ENCODE measurements around the gene PIEZO1. TPM values are rescaled to one million over a fixed set of nuclear protein-coding genes. Genes with fewer than 3 reads are reported as not detected.
A peak's percentile ranks its signal among the peaks of the same experiment; 100 is the strongest.

Gene PIEZO1
- total RNA-seq, 1 experiment from 2014 or later: 224 TPM

DNA sequence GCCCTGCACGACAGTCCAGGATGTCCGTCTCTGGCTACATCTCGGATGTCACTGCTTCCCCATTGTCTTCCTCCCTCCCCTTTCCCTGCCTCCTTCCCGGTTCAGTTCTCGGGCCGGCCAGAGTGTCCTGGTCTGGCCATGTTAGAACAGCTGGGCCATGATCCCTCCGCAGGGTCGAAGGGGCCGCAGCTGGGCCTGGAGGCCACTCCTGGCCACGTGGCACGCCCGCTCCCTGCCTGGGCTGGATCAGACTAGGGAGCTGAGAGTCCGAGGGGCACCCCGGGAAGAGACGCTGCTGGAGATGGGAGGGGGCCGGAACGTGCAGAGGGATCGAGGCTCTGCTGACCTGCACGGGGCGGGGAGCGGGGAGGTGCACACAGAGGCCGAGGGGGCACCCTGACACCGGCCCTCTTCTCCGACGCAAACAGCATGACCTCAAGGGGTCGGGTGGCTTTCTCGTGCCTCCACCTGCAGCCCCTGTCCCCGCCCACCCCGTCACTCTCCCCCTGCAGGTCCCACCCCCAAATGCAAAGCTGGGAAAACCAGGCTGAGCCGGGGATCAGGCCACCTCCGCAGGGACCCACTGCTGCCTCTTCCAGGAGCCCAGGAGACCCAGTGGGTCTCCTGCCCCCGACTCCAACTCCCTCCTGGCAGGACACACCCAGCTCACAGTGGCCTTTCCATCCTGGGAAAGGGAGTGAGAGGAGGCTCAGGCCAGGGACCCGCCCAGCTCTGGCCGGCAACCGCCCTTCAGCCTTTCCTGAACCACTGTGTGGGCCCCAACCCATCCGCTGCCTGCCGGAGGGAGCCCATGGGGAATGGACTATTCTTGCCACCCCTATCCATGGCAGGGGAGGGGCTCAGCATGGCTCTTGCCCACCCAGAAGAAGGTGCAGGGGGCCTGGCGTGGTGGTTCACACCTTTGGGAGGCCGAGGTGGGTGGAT is 40.2 kb downstream of the PIEZO1 start:
- H3K9me2 ChIP-seq (ENCODE audit: insufficient read depth): no peaks in the 10 kb centered on the region
- ChIA-PET POLR2A (no interaction called here), CTCF (interaction anchor here (0.7 to 1.3 kb wide), 2 partner anchors 7 to 40 kb away, joined by 3 to 4 read pairs; partner anchors contain the start of gene PIEZO1), RAD21 (ENCODE audit: low non-redundant PET in 1 of 2, low total read pairs in 2 of 2, uncharacterized antibody in 2 of 2, unreplicated experiment in 2 of 2) (no interaction called here)
- DNase-seq (ENCODE audit: low read depth, low spot score): no peak
- no peak overlapping the region for H2AFZ ChIP-seq (ENCODE audit: low read depth, low read length, poor library complexity, severe bottlenecking)
- no peaks in the 10 kb centered on the region for H3K27me3 ChIP-seq (ENCODE audit: insufficient read depth, low read length)
- H3K4me2 ChIP-seq (ENCODE audit: low read length): no peak overlapping the region
- H3K4me3 ChIP-seq (replicated peaks in 1 of 2; ENCODE audit: low read depth in 1 of 2, low read length in 2 of 2): no peak overlapping the region
- no peak overlapping the region for H3K9ac ChIP-seq (ENCODE audit: low read length)
- ATAC-seq: no peak
- H4K20me1 ChIP-seq (ENCODE audit: insufficient read depth): peaks cover 10% of the 10 kb centered on the region; the same call in 1 of the 2 replicates
- intact Hi-C loops (cut with micrococcal nuclease): loop anchor here (2.0 kb wide), 1 partner anchor 40 kb away; the partner anchor contains the start of gene PIEZO1
- H3K4me1 ChIP-seq (ENCODE audit: control insufficient read depth in 1 of 2, insufficient read depth in 2 of 2, low read length in 2 of 2): peaks cover 0 to 16% of the 10 kb centered on the region in 2 experiments; a peak in 2 of 4 replicates
- peaks cover 68% of the 10 kb centered on the region for H3K79me2 ChIP-seq (ENCODE audit: insufficient read depth, low read length)
- TF ChIP-seq ATF3 (IDR thresholded peaks at IDR 0.05): no peak
- TF ChIP-seq RAD21 (IDR thresholded peaks at IDR 0.05; ENCODE audit: low read depth): no peak
- no peak for TF ChIP-seq EZH2 (IDR thresholded peaks at IDR 0.05)
- TF ChIP-seq FOSL1 (IDR thresholded peaks at IDR 0.05; ENCODE audit: low read depth): no peak
- no peak for TF ChIP-seq REST (IDR thresholded peaks at IDR 0.05; ENCODE audit: low read depth)
- TF ChIP-seq CEBPB (IDR thresholded peaks at IDR 0.05; ENCODE audit: low read depth): no peak
- no peak for TF ChIP-seq EZH2phosphoT487 (IDR thresholded peaks at IDR 0.05; ENCODE audit: borderline replicate concordance)
- TF ChIP-seq ZFX (IDR thresholded peaks at IDR 0.05): no peak
- no peak for TF ChIP-seq JUND (IDR thresholded peaks at IDR 0.05)
- no peak for TF ChIP-seq SRF (IDR thresholded peaks at IDR 0.05; ENCODE audit: low read depth)
- TF ChIP-seq YY1 (IDR thresholded peaks at IDR 0.05; ENCODE audit: extremely low read depth, insufficient replicate concordance, low read depth, low read length): no peak
- peaks cover 6 to 38% of the 10 kb centered on the region in 2 experiments; a peak in 2 of 4 replicates for H3K36me3 ChIP-seq (ENCODE audit: control insufficient read depth in 1 of 2, insufficient read depth in 2 of 2, low read length in 2 of 2)
- BruUV-seq (replicated peaks): no TSS peak
- H3K9me3 ChIP-seq (ENCODE audit: control insufficient read depth in 1 of 2, insufficient read depth in 1 of 2, low read depth in 1 of 2, low read length in 2 of 2): no peaks in the 10 kb centered on the region
- peak overlapping the region; percentile 40; the same call in 1 of the 2 replicates for H3K27ac ChIP-seq (ENCODE audit: low read depth, low read length)

Measured in HCT116 (cell line).